ENCODE data around the gene DOCK2. TPM values are rescaled to one million over a fixed set of nuclear protein-coding genes. Genes with fewer than 3 reads are reported as not detected.

The DOCK2 gene
- total and polyA plus RNA-seq, 5 donors from 2014 or later = 65.9 to 354 (median 71.1) TPM

DNA sequence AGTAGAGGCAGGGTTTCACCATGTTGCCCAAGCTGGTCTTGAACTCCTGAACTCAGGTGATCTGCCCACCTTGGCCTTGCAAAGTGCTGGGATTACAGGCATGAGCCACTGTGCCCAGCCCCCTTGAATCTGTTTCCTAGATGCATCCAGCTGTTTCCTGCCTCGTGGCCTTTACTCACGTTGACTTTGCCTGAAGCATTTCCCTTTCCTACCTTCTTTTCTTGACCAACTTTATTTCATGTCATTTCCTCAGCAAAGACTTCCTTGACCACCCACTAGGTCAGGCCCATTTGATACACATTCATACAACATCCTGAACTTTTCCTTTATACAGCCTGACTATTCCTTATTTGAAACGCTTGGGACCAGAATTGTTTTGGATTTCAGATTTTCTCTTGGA lies 51.0 kb downstream of the DOCK2 start:
- no peaks in the 10 kb centered on the region for H3K9me3 Mint-ChIP-seq
- H3K4me3 Mint-ChIP-seq = no peak overlapping the region
- H3K9me3 ChIP-seq (ENCODE audit: control insufficient read depth in 2 of 2, low read length in 2 of 2) = no peaks in the 10 kb centered on the region
- no peaks in the 10 kb centered on the region for H3K27me3 Mint-ChIP-seq
- peaks cover 62% of the 10 kb centered on the region for H3K36me3 Mint-ChIP-seq
- peaks cover 92% of the 10 kb centered on the region for H3K36me3 ChIP-seq (ENCODE audit: control insufficient read depth, insufficient read depth, low read length)
- H3K27me3 ChIP-seq (ENCODE audit: control insufficient read depth, insufficient read depth, low read length) = no peaks in the 10 kb centered on the region
- no peaks in the 10 kb centered on the region for H3K4me1 ChIP-seq (ENCODE audit: control insufficient read depth, insufficient read depth, low read length, poor library complexity, severe bottlenecking)
- no peak for DNase-seq
- H3K27ac Mint-ChIP-seq = peak overlapping the region in 1 of 3 donors; percentile 42
- no peak overlapping the region for H3K27ac ChIP-seq (ENCODE audit: insufficient read depth, low read length, poor library complexity, severe bottlenecking)
- H3K4me3 ChIP-seq (ENCODE audit: low read depth, low read length) = no peak overlapping the region
- H3K4me1 Mint-ChIP-seq = peaks cover 0 to 16% (median 4%) of the 10 kb centered on the region in 4 donors
- ATAC-seq (ENCODE audit: low read depth in 2 of 2) = no peak

DNA sequence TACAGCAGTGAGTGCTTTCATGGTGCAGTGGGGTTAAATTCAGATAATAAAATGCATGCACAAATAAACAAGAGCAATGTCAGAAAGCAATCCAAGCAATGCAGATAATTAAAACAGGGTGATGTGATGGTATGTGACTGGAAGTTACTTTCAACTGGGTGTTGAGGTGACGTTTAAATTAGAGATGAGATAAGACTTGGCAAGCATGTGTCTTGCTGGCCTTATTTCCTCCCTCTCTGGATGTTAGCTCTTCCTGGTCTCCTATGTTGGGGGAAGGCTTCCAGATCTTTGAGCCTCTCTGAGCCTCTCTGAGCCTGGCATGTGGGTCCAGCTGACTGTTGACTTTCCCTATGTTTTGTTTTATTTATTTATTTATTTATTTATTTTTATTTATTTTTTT lies 54.4 kb downstream of the DOCK2 start:
- no peaks in the 10 kb centered on the region for H3K4me1 ChIP-seq (ENCODE audit: control insufficient read depth, insufficient read depth, low read length, poor library complexity, severe bottlenecking)
- H3K27me3 ChIP-seq (ENCODE audit: control insufficient read depth, insufficient read depth, low read length) = no peaks in the 10 kb centered on the region
- no peaks in the 10 kb centered on the region for H3K27me3 Mint-ChIP-seq
- no peak overlapping the region for H3K4me3 Mint-ChIP-seq
- H3K36me3 ChIP-seq (ENCODE audit: control insufficient read depth, insufficient read depth, low read length) = peaks cover 92% of the 10 kb centered on the region
- peaks cover 0 to 9% (median 4%) of the 10 kb centered on the region in 4 donors for H3K4me1 Mint-ChIP-seq
- H3K27ac ChIP-seq (ENCODE audit: insufficient read depth, low read length, poor library complexity, severe bottlenecking) = no peak overlapping the region
- H3K36me3 Mint-ChIP-seq = peaks cover 57% of the 10 kb centered on the region
- peak overlapping the region in 1 of 3 donors; percentile 11 for H3K27ac Mint-ChIP-seq
- no peak overlapping the region for H3K4me3 ChIP-seq (ENCODE audit: low read depth, low read length)
- DNase-seq (no peak), ATAC-seq (ENCODE audit: low read depth in 2 of 2) (no peak)
- no peaks in the 10 kb centered on the region for H3K9me3 ChIP-seq (ENCODE audit: control insufficient read depth in 2 of 2, low read length in 2 of 2)
- H3K9me3 Mint-ChIP-seq = no peaks in the 10 kb centered on the region

DNA sequence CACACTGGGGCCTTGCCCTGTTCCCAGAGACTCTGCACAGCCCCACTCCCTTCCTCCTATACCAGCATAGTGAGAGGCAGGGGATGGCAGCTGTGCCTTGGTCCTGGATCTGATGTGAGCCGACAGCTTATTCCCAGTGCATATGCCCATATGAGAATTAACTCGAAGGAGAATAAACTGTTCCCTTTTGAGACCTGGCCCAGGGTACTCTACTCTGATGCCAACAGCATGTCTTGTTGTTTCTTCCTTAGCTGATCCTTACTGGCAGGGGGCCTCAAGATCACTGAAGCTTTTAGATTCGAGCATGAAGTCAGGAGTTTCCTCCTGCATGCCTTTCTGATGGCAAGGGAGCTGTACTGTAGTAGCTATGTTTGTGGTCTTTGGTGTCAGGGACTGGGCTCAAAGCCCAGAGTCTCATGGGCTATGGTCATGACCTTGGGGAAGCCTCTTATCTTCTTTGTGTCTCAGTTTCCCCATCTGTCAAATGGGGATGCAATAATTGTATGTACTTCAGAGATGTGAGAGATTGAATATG lies 57.1 kb downstream of the DOCK2 start:
- H3K9me3 Mint-ChIP-seq = no peaks in the 10 kb centered on the region
- H3K4me1 ChIP-seq (ENCODE audit: control insufficient read depth, insufficient read depth, low read length, poor library complexity, severe bottlenecking) = no peaks in the 10 kb centered on the region
- peaks cover 71% of the 10 kb centered on the region for H3K36me3 Mint-ChIP-seq
- no peak for DNase-seq
- no peaks in the 10 kb centered on the region for H3K9me3 ChIP-seq (ENCODE audit: control insufficient read depth in 2 of 2, low read length in 2 of 2)
- H3K27me3 ChIP-seq (ENCODE audit: control insufficient read depth, insufficient read depth, low read length) = no peaks in the 10 kb centered on the region
- ATAC-seq (ENCODE audit: low read depth in 2 of 2) = no peak
- H3K4me3 ChIP-seq (ENCODE audit: low read depth, low read length) = no peak overlapping the region
- H3K27me3 Mint-ChIP-seq = no peaks in the 10 kb centered on the region
- peaks cover 0 to 9% (median 4%) of the 10 kb centered on the region in 4 donors for H3K4me1 Mint-ChIP-seq
- peak overlapping the region in 1 of 3 donors; percentile 58 for H3K27ac Mint-ChIP-seq
- H3K36me3 ChIP-seq (ENCODE audit: control insufficient read depth, insufficient read depth, low read length) = peaks cover 96% of the 10 kb centered on the region
- H3K27ac ChIP-seq (ENCODE audit: insufficient read depth, low read length, poor library complexity, severe bottlenecking) = no peak overlapping the region
- no peak overlapping the region for H3K4me3 Mint-ChIP-seq

DNA sequence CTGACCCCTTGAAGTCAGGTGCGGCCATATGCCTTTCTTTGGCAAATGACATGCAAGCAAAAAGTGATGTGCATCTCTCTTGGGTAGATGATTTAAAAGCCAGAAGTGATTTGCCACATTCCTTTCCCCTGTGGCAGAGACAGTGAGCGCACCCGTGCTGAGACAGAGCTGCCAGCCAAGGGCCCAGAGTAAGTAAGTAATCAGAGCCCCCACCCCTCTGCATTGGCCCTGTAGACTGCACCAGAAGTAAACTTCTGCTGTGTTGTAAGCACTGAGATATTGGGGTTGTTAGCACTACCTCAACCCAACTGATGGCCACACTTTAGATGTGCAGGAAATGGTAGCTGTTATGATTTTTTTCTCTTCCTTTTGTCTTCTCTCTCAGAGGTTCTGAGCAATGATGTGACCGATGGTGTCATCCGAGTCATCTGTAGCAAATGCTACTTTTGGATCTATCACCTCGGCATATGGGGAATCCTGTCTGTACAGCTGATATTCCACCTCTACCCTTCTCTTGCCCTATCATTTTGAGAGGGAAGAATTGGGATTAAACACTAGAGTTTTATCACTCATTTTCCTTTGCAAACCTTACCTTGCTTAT lies 58.0 kb downstream of the DOCK2 start:
- Histone ChIP-seq H3K36me3 (ENCODE audit: control insufficient read depth, insufficient read depth, low read length) (peaks cover 96% of the 10 kb centered on the region), H3K4me3 (ENCODE audit: low read depth, low read length) (no peak overlapping the region), H3K27me3 (ENCODE audit: control insufficient read depth, insufficient read depth, low read length) (no peaks in the 10 kb centered on the region), H3K4me1 (ENCODE audit: control insufficient read depth, insufficient read depth, low read length, poor library complexity, severe bottlenecking) (no peaks in the 10 kb centered on the region), H3K27ac (ENCODE audit: insufficient read depth, low read length, poor library complexity, severe bottlenecking) (no peak overlapping the region), H3K9me3 (ENCODE audit: control insufficient read depth in 2 of 2, low read length in 2 of 2) (no peaks in the 10 kb centered on the region)
- peaks cover 0 to 9% (median 4%) of the 10 kb centered on the region in 4 donors for H3K4me1 Mint-ChIP-seq
- no peaks in the 10 kb centered on the region for H3K27me3 Mint-ChIP-seq
- no peak for DNase-seq
- H3K4me3 Mint-ChIP-seq = no peak overlapping the region
- H3K27ac Mint-ChIP-seq = peak overlapping the region in 2 of 3 donors; percentile 51 to 52
- ATAC-seq (ENCODE audit: low read depth in 2 of 2) = no peak
- H3K9me3 Mint-ChIP-seq = no peaks in the 10 kb centered on the region
- peaks cover 76% of the 10 kb centered on the region for H3K36me3 Mint-ChIP-seq

DNA sequence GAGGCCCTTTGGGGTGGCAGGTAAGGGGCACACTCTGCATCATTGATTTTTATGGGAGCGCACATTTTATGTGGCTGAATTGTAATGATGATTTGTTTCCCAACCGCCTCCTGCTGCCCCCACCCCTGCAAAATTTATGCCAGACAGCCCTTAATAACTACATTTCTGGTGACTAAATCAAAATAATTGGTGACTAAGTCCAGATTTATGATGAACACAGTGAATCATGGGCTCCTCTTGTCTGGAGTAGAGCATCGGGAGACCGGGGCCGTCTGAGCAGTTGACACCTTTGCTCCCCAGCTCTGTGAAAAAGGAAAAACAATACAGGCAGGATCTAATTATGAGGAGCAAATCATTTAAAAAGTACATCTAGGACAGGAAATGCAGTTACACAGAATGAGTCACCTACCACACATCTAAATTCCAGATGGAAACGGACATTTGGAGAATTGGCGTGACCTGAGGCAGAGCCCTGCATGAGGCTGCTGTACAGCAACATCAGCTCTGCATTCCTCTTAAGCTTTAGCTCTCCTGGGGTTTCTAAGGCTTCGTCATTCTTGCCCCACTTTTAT lies 58.9 kb downstream of the DOCK2 start:
- ATAC-seq (ENCODE audit: low read depth in 2 of 2) (no peak), DNase-seq (no peak)
- Mint-ChIP-seq H3K36me3 (peaks cover 73% of the 10 kb centered on the region), H3K4me1 (peaks cover 0 to 6% (median 1%) of the 10 kb centered on the region in 4 donors), H3K9me3 (no peaks in the 10 kb centered on the region), H3K27ac (no peak overlapping the region), H3K4me3 (no peak overlapping the region), H3K27me3 (no peaks in the 10 kb centered on the region)
- H3K27me3 ChIP-seq (ENCODE audit: control insufficient read depth, insufficient read depth, low read length) = no peaks in the 10 kb centered on the region
- H3K4me3 ChIP-seq (ENCODE audit: low read depth, low read length) = no peak overlapping the region
- H3K4me1 ChIP-seq (ENCODE audit: control insufficient read depth, insufficient read depth, low read length, poor library complexity, severe bottlenecking) = no peaks in the 10 kb centered on the region
- H3K36me3 ChIP-seq (ENCODE audit: control insufficient read depth, insufficient read depth, low read length) = peaks cover 96% of the 10 kb centered on the region
- no peak overlapping the region for H3K27ac ChIP-seq (ENCODE audit: insufficient read depth, low read length, poor library complexity, severe bottlenecking)
- no peaks in the 10 kb centered on the region for H3K9me3 ChIP-seq (ENCODE audit: control insufficient read depth in 2 of 2, low read length in 2 of 2)

DNA sequence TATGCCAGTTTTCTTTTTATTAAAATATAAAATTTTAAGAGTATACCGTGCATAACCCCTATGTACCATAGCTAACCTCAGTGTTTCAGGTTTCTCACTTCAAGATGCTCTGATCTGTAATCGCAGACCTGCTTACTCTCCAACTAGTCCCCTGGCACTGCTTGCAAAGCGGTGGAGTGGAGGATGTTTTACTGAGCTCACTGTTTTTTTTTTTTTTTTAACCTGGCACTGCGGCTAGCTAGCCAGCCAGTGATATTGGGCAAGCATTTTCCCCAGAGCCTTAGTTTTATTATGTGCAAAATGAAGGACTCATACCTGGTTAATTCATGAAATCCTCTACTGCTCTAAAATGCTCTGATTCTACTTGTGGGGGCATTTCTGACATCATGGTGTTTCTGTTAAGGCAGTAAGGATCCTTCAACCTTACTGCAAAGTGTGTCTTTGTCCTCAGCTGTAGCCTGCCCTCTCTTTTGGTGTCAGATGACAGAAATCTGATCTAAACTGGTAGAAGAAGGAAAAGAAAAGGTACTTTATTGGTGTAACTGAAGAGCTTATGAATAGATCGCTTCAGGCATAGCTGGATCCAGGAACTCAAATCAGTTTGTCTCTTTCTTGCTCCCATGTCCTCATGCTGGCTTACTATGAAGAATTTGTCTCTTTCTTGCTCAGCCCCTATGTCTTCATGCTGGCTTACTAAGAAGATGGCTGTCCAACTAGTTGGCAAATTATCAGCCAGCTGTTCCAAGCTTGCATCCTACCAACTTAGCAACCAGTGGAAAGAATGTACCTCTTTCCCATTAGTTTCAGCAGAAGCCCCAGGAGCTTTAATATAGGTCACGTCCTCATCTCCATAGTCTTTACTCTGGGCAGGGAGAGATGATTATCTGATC lies 59.8 kb downstream of the DOCK2 start:
- no peak overlapping the region for H3K4me3 ChIP-seq (ENCODE audit: low read depth, low read length)
- peaks cover 0 to 6% (median 1%) of the 10 kb centered on the region in 4 donors for H3K4me1 Mint-ChIP-seq

DNA sequence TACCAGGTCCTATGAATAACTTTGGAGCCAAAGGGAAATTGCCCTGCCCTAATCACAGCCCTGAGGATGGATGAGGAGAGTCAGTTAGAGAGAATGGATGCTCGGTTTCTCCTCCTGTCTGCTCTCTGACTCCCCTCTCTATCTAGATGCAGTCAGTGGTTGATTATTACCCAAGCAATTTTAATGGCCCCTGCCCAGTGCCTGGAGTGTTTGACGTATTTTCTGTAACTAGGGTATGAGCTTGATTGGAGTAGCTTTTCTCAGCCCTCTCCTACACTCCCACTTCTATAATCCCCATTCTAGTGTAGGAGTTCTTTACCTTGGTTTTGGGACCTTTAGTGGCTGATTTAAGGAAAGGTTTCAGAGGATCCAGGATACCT lies 60.4 kb downstream of the DOCK2 start:
- ATAC-seq (ENCODE audit: low read depth in 2 of 2) (no peak), DNase-seq (no peak)
- Mint-ChIP-seq H3K4me1 (peaks cover 0 to 7% (median 3%) of the 10 kb centered on the region in 4 donors), H3K27me3 (no peaks in the 10 kb centered on the region), H3K27ac (peak overlapping the region in 1 of 3 donors; percentile 6), H3K9me3 (no peaks in the 10 kb centered on the region), H3K36me3 (peaks cover 84% of the 10 kb centered on the region), H3K4me3 (no peak overlapping the region)
- Histone ChIP-seq H3K4me3 (ENCODE audit: low read depth, low read length) (no peak overlapping the region), H3K36me3 (ENCODE audit: control insufficient read depth, insufficient read depth, low read length) (peaks cover 99% of the 10 kb centered on the region), H3K9me3 (ENCODE audit: control insufficient read depth in 2 of 2, low read length in 2 of 2) (no peaks in the 10 kb centered on the region), H3K27ac (ENCODE audit: insufficient read depth, low read length, poor library complexity, severe bottlenecking) (no peak overlapping the region), H3K4me1 (ENCODE audit: control insufficient read depth, insufficient read depth, low read length, poor library complexity, severe bottlenecking) (no peaks in the 10 kb centered on the region), H3K27me3 (ENCODE audit: control insufficient read depth, insufficient read depth, low read length) (no peaks in the 10 kb centered on the region)

More for the DNA sequence above, 59.8 kb downstream of the DOCK2 start:
- Mint-ChIP-seq H3K27me3 (no peaks in the 10 kb centered on the region), H3K27ac (peak overlapping the region in 2 of 3 donors; percentile 6 to 44), H3K36me3 (peaks cover 78% of the 10 kb centered on the region), H3K9me3 (no peaks in the 10 kb centered on the region), H3K4me3 (no peak overlapping the region)
- H3K4me1 ChIP-seq (ENCODE audit: control insufficient read depth, insufficient read depth, low read length, poor library complexity, severe bottlenecking) = no peaks in the 10 kb centered on the region
- DNase-seq (no peak), ATAC-seq (ENCODE audit: low read depth in 2 of 2) (no peak)
- H3K27ac ChIP-seq (ENCODE audit: insufficient read depth, low read length, poor library complexity, severe bottlenecking) = no peak overlapping the region
- peaks cover 98% of the 10 kb centered on the region for H3K36me3 ChIP-seq (ENCODE audit: control insufficient read depth, insufficient read depth, low read length)
- H3K27me3 ChIP-seq (ENCODE audit: control insufficient read depth, insufficient read depth, low read length) = no peaks in the 10 kb centered on the region
- H3K9me3 ChIP-seq (ENCODE audit: control insufficient read depth in 2 of 2, low read length in 2 of 2) = no peaks in the 10 kb centered on the region
